C4-2B (cell line): ENCODE results near the gene AGAP1.

ENCODE experiments used
- H3K27ac ChIP-seq: fragments of 450-650 bp; 2 replicates; pipeline ENCODE4 v1.5.1; 2017
- CTCF ChIP-seq: fragments of 450-650 bp; conservative IDR thresholded peaks from 2 replicates; pipeline ENCODE4 v1.5.1; 2017; ENCODE audit warnings: mild to moderate bottlenecking
- ZFX ChIP-seq: fragments of 450-650 bp; IDR thresholded peaks from 2 replicates; pipeline ENCODE4 v1.6.1; 2017

Gene AGAP1

GRCh38 chr2:236070236-236070635 is 576.4 kb downstream of the AGAP1 start:
- TF ChIP-seq CTCF (no peak), ZFX (no peak)
- H3K27ac ChIP-seq, result no peak overlapping the region

DNA sequence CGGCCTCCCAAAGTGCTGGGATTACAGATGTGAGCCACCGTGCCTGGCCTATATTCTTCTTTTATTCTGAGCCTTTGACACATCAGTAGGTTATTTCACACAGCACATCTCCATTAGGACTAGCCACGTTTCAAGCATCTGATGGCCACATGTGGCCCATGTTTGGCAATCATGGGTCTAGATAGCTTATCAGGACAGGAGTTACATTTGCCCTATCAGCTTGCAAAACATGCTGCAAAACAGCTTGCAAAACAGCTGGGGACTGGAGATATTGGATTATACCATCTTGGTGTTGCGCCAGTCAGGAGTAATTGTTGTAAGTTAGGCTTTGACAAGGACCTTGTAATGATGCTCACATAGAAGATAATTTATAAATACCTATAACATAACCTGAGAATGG is 579.4 kb downstream of the AGAP1 start:
- TF ChIP-seq CTCF (no peak), ZFX (no peak)
- peak overlapping the region; percentile 52; the same call in 1 of the 2 replicates for H3K27ac ChIP-seq

DNA sequence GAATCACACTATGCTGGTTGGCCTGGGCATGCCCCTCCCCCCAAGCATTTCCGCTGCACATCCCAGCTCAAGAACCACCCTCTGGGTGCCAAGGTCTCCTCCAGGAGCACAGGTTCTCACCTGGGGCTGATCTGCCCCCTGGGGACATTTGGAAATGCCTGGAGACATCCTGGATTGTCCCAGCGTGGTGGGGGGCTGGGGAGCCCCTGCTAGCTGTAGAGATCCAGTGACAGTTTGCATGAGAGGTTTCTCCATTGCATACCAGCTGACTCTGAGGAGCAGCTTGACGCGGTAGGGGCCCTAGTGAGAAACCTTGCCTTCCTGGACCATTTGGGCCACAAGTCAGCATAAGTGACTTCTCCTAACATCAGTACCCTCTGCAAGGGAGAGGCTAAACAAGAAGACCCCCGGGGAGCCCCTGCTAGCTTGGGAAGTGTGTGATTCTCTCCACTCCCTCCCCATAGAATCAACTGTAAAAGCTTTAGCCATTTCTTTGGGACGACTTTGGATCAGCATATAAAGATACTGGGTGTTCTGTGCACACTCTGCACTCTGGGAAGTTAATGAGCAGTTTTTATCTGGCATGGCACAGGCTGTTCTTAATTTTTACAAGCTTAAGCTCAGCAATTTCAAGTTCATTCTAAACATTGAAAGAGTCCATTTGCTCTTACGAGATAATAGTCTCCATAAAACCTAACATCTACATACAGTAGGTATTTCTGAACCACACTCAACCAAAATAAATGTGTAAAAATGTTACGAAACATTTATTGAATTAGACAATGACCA is 580.2 kb downstream of the AGAP1 start:
- TF ChIP-seq ZFX, result no peak
- TF ChIP-seq CTCF, result no peak
- peak overlapping the region; percentile 52 for H3K27ac ChIP-seq

- no peak overlapping the region for H3K27ac ChIP-seq
- TF ChIP-seq ZFX, result no peak
Measured at GRCh38 chr2:236075802-236076201, 582.0 kb downstream of the AGAP1 start.

DNA sequence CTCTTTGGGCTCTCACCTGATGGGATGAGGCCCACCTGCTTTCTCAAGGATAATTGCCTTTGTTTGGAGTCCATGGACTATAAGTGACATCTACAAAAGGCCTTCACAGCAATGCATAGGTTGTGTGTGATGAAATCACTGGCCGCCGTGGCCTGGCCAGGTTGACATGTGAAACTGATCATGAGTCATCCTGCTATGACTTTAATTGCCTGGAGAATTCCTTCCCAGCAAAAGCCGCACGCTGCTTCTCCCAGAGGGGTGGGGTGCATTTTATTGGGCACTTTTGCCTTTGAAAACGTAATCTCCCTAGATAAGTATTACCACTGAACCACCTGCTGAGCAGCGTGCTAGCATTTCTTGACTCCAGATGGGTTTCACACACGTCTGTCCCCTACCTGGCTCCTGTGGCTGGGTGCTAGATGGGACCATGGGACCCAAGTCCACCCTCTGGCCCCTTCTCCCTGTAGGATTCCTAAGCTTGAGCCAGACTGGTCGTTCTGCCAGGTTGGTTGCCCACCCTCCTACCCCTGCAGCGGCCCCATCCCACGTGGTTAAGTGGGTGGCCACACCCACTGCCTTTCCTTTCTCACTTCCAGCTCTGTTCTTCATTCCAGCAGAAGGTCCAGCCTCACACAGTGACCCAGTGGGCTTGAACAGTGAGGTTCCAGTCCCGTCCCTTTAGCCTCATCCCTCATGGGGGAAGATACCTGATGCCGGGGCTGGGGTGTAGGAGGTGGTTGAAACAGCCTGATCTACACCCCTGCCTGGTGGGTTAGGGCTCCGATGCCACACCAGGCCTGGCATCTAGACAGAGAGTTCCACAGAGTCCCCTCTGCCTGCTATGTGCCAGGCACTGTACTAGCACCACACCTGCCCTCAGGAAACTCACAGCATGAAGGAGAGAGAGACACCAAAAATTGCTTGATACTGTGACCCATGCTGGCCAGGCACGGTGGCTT is 584.7 kb downstream of the AGAP1 start:
- TF ChIP-seq CTCF (no peak), ZFX (no peak)
- no peak overlapping the region for H3K27ac ChIP-seq

- no peak for TF ChIP-seq ZFX
- TF ChIP-seq CTCF, result no peak
- H3K27ac ChIP-seq, result no peak overlapping the region
Measured at GRCh38 chr2:236080412-236080811, 586.6 kb downstream of the AGAP1 start.

DNA sequence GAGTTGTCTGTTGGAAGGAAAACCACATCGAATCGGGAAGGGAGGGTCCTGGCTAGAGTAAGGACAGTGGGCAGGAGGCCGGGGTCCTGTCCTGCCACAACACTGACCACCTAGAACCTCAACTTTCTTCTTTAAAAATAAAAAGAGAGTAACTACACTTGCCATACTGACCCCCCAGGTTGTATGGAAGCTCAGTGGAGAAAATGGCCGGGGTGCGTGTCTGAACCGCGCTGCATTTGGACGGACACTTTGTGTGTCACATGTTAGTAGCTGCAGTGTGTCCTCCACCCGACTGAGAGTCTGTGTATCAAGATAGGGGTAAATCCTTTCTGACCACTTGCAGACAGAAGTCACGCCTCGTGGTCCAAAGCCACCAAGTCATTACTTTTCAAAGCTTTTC is 587.3 kb downstream of the AGAP1 start:
- H3K27ac ChIP-seq, result no peak overlapping the region
- TF ChIP-seq CTCF (no peak), ZFX (no peak)
